Measurements from ENCODE around the gene SLC36A1. TPM values are rescaled to one million over a fixed set of nuclear protein-coding genes. Genes with fewer than 3 reads are reported as not detected.

Gene SLC36A1
- total RNA-seq, 4 donors from 2014 or later, result 7.3 to 9.1 (median 8.3) TPM

DNA sequence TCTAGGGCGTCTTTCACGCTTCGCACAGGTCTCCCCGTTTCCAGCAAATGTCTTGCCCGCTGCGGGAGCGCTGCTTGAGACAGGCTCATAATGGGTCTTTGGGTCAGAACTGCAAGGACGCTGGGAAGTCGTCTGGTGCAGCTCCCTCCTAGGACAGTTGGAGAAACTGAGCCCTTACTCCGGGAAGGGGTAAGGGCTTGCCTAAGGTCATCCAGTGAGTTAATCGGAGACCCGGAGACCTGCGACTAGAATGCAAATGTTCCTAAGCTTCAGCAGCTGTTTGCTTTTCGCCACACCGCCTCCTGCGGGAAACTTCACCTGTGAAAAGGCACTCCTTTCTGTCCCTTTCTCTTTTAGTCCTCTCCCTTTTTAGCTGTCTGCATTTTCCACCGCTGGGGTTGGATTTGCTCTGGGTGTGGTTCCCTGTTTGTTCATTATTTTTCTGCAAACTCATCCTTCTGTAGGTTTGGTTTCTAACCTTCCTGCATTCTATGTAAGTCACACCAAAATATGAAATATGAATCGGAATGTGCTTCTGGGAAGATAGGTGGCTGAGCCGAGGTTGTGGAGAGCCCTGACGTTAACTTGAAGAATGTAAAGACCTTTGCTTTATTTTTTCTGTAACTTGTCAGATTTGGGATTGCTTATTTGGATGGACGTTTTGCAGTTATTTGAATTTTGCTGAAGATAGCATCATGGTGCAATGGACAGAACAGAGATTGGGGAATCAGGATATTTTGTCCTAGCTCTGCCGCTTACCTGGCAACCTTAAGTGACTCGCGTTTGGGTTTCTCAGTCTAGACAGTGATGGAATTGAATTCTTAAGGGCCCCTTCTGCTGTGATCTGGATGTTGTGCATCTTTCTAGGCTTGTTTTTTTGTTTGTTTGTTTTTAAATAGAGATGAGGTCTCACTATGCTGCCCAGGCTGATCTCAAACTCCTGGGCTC is 909 bp downstream of the SLC36A1 start:
- TF ChIP-seq POLR2A (IDR thresholded peaks at IDR 0.05), result no peak
- TF ChIP-seq, protein P1, sequence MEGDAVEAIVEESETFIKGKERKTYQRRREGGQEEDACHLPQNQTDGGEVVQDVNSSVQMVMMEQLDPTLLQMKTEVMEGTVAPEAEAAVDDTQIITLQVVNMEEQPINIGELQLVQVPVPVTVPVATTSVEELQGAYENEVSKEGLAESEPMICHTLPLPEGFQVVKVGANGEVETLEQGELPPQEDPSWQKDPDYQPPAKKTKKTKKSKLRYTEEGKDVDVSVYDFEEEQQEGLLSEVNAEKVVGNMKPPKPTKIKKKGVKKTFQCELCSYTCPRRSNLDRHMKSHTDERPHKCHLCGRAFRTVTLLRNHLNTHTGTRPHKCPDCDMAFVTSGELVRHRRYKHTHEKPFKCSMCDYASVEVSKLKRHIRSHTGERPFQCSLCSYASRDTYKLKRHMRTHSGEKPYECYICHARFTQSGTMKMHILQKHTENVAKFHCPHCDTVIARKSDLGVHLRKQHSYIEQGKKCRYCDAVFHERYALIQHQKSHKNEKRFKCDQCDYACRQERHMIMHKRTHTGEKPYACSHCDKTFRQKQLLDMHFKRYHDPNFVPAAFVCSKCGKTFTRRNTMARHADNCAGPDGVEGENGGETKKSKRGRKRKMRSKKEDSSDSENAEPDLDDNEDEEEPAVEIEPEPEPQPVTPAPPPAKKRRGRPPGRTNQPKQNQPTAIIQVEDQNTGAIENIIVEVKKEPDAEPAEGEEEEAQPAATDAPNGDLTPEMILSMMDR (IDR thresholded peaks at IDR 0.05), result peak in 2 of 6 experiments; percentile 7 to 10
- H3K36me3 ChIP-seq, result peaks cover 0 to 3% (median 0%) of the 10 kb centered on the region in 3 donors
- peaks cover 0 to 19% (median 8%) of the 10 kb centered on the region in 3 donors for H3K4me1 ChIP-seq
- peak overlapping the region; percentile 57 to 84 (median 80) for H3K4me3 ChIP-seq
- H3K9me3 ChIP-seq, result no peaks in the 10 kb centered on the region
- DNase-seq, result no peak
- WGBS, 2 donors, result 10 to 13% methylated on average over 15 to 24 of the region's 24 CpGs
- intact Hi-C loops (cut with DNase I), result loop anchor here (5.0 to 10.0 kb wide), 3 partner anchors 49 to 296 kb away; no protein-coding TSS in a partner anchor
- H3K27me3 ChIP-seq, result no peaks in the 10 kb centered on the region
- peak overlapping the region; percentile 57 to 86 (median 82) for H3K27ac ChIP-seq

- H3K27ac ChIP-seq, result no peak overlapping the region
- intact Hi-C loops (cut with DNase I), result loop anchor here (5.0 to 10.0 kb wide), 3 partner anchors 48 to 296 kb away; no protein-coding TSS in a partner anchor
- peak overlapping the region in 1 of 4 donors; percentile 78 for H3K4me3 ChIP-seq
- H3K9me3 ChIP-seq, result no peaks in the 10 kb centered on the region
- TF ChIP-seq, protein P1 (IDR thresholded peaks at IDR 0.05), result no peak
- no peak for TF ChIP-seq POLR2A (IDR thresholded peaks at IDR 0.05)
- DNase-seq, result no peak
- 73 to 79% methylated on average over 6 to 7 of the region's 7 CpGs for WGBS, 2 donors
- peaks cover 0 to 19% (median 8%) of the 10 kb centered on the region in 3 donors for H3K4me1 ChIP-seq
- H3K36me3 ChIP-seq, result peaks cover 0 to 3% (median 0%) of the 10 kb centered on the region in 3 donors
- H3K27me3 ChIP-seq, result no peaks in the 10 kb centered on the region
These were observed 1.9 kb downstream of the SLC36A1 start for GRCh38 chr5:151449297-151449696.

DNA sequence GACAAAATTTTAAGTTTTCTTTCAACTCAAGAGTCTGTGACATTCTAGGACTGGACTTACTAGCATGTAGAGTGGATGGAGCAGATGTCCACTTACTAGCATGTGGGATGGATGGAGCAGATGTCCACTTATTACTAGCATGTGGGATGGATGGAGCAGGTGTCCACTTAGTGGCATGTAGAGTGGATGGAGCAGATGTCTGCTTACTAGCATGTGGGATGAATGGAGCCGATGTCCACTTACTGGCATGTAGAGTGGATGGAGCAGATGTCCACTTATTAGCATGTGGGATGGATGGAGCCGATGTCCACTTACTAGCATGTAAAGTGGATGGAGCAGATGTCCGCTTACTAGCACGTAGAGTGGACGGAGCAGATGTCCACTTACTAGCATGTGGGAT is 2.4 kb downstream of the SLC36A1 start:
- TF ChIP-seq, protein P1 (IDR thresholded peaks at IDR 0.05), result no peak
- TF ChIP-seq POLR2A (IDR thresholded peaks at IDR 0.05), result no peak
- Histone ChIP-seq H3K4me1 (peaks cover 0 to 19% (median 8%) of the 10 kb centered on the region in 3 donors), H3K4me3 (no peak overlapping the region), H3K27ac (no peak overlapping the region), H3K27me3 (no peaks in the 10 kb centered on the region), H3K36me3 (peaks cover 0 to 3% (median 0%) of the 10 kb centered on the region in 3 donors), H3K9me3 (no peaks in the 10 kb centered on the region)
- WGBS, 2 donors, result 90 to 94% methylated on average over 4 to 5 of the region's 5 CpGs
- intact Hi-C loops (cut with DNase I), result loop anchor here (5.0 to 10.0 kb wide), 3 partner anchors 47 to 295 kb away; no protein-coding TSS in a partner anchor
- no peak for DNase-seq

GRCh38 chr5:151450605-151451004 is 3.2 kb downstream of the SLC36A1 start:
- peaks cover 0 to 3% (median 0%) of the 10 kb centered on the region in 3 donors for H3K36me3 ChIP-seq
- H3K27me3 ChIP-seq, result no peaks in the 10 kb centered on the region
- DNase-seq, result no peak
- no peaks in the 10 kb centered on the region for H3K9me3 ChIP-seq
- intact Hi-C loops (cut with DNase I), result no loop called here
- no peak overlapping the region for H3K27ac ChIP-seq
- H3K4me3 ChIP-seq, result no peak overlapping the region
- 77 to 89% methylated on average over 3 of the region's 3 CpGs for WGBS, 2 donors
- no peak for TF ChIP-seq POLR2A (IDR thresholded peaks at IDR 0.05)
- TF ChIP-seq, protein P1 (IDR thresholded peaks at IDR 0.05), result no peak
- peaks cover 0 to 19% (median 8%) of the 10 kb centered on the region in 3 donors for H3K4me1 ChIP-seq
